ENCODE results near the gene PPIE. TPM values are rescaled to one million over a fixed set of nuclear protein-coding genes. Genes with fewer than 3 reads are reported as not detected.

The PPIE gene
- total RNA-seq: 10 to 100 TPM; 30.8 to 34.9 (median 34.1) TPM
- polyA plus RNA-seq: 37.6 TPM
- long read RNA-seq, donor 1, transcript PPIE-201 (10 exons, 1,277 nt): major isoform, 62 of 101 reads
- long read RNA-seq, donor 1, partial matches to known transcripts: 9 of 101 reads
- long read RNA-seq, donor 1, other reads (novel, unspliced or antisense): 21 of 101 reads
- long read RNA-seq, donor 2, transcript PPIE-201 (10 exons, 1,277 nt): major isoform, 36 of 57 reads
- long read RNA-seq, donor 2, partial matches to known transcripts: 5 of 57 reads
- long read RNA-seq, donor 2, other reads (novel, unspliced or antisense): 12 of 57 reads
- long read RNA-seq, donor 3, transcript PPIE-210 (10 exons, 1,213 nt): minor isoform, 5 of 219 reads
- long read RNA-seq, donor 3, transcript PPIE-203 (11 exons, 1,198 nt): minor isoform, 7 of 219 reads
- long read RNA-seq, donor 3, transcript PPIE-201 (10 exons, 1,277 nt): major isoform, 134 of 219 reads
- long read RNA-seq, donor 3, transcript PPIE-202 (10 exons, 1,079 nt): minor isoform, 12 of 219 reads
- long read RNA-seq, donor 3, partial matches to known transcripts: 4 of 219 reads
- long read RNA-seq, donor 3, other reads (novel, unspliced or antisense): 56 of 219 reads
- long read RNA-seq, donor 4, transcript PPIE-201 (10 exons, 1,277 nt): major isoform, 24 of 36 reads
- long read RNA-seq, donor 4, partial matches to known transcripts: 4 of 36 reads
- long read RNA-seq, donor 4, other reads (novel, unspliced or antisense): 6 of 36 reads

DNA sequence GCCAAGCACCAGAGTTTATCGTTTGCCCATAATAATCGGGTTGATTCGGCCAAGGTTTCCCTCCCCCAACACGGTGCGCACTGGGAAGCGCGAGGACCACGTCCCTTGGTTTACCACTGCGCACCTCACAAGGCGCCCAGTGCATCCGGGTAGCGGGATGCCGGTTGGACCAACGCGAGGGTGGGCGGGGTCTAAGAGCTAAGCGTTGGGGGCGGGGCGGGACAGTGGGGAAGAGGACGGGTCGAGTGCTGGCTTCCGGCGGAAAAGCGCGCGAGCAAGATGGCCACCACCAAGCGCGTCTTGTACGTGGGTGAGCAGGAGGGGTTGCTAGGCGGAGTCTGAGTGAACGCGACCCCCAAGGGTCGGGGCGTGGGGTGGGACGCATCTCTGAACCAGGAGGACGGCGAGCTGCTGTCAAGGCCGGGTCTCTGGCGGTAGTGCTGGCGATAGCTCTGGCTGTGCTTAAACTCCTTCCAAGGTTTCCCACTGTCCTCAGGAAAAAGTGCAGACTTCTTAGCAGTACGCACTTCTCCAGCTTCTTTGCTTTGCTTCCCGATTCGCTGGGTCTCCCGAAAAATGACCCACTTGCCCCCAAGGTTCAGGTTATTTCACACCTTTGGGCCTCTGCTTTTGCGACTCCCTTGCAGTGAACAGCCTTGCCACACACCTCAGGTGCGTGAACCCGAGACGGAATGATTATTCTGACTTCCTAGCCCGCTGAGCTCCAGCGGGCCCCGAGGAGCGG lies at the start of gene PPIE:
TSS of gene PPIE (plus strand) at position 261 of the 745 bp plus-strand sequence. CDS start at position 280, 19 bp downstream.
- Histone ChIP-seq H3K27ac (ENCODE audit: low read length) (peak within 1 kb of the TSS; percentile 17), H3K4me3 (ENCODE audit: low read length) (peak within 1 kb of the TSS; percentile 64), H3K27me3 (ENCODE audit: control insufficient read depth, insufficient read depth) (no peaks in the 10 kb centered on the region), H3K4me1 (ENCODE audit: control insufficient read depth, insufficient read depth, low read length) (peaks cover 2% of the 10 kb centered on the region), H3K9me3 (ENCODE audit: control insufficient read depth, low read length) (no peaks in the 10 kb centered on the region)
- ATAC-seq (peak; percentile 98), DNase-seq (peak; percentile 97 to 99 (median 98))
- intact Hi-C loops (cut with DNase I): no loop called here
- under 1% methylated on average over 52 of the region's 52 CpGs for WGBS

DNA sequence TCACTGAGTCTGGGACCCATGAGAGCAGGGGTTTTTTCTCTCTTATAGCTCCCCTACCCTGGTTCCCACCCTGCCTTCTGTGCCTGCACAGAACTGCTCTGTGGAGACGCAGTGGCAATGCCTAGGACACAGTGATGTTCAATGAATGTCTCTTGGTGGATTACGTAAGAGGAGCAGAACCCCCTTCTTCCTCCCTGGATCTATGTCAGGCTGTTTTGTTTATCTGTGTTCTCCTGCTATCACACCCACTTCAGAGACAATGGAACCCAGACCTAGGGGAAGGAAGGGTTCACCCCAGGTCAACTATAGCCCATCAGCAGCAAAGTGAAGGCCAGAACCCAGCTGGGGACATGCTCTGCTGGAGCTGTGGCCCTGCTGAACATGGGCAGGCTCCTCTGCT lies 49.5 kb upstream of the PPIE start:
- intact Hi-C loops (cut with DNase I): no loop called here
- H3K27me3 ChIP-seq (ENCODE audit: control insufficient read depth, insufficient read depth): no peaks in the 10 kb centered on the region
- DNase-seq: no peak

DNA sequence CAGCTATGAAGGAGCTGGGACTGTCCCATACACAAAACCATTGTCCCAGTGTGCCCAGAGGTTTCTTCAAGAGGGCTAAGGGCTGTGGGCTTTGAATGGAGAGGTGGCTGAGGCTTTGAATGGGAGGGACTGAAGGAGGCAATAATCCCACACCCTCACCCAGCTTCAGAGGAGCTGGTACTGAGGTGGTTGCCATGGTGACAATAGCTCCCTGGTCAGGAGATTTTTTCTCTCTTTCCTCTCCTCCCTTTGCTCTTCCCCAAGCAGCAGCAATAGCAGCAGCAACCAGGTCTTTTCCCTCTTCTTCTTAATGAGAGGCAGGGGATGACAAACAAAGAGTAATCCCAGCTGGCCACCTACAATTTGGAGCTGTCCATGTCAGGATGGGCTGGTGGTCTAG lies 49.0 kb upstream of the PPIE start:
- Histone ChIP-seq H3K27ac (ENCODE audit: low read length) (no peak overlapping the region), H3K4me3 (ENCODE audit: low read length) (no peak overlapping the region), H3K4me1 (ENCODE audit: control insufficient read depth, insufficient read depth, low read length) (peaks cover 2% of the 10 kb centered on the region), H3K9me3 (ENCODE audit: control insufficient read depth, low read length) (no peaks in the 10 kb centered on the region), H3K27me3 (ENCODE audit: control insufficient read depth, insufficient read depth) (no peaks in the 10 kb centered on the region)
- no peak for ATAC-seq
- intact Hi-C loops (cut with DNase I): no loop called here
- DNase-seq: no peak

More for the DNA sequence above, 49.5 kb upstream of the PPIE start:
- Histone ChIP-seq H3K4me1 (ENCODE audit: control insufficient read depth, insufficient read depth, low read length) (peaks cover 2% of the 10 kb centered on the region), H3K27ac (ENCODE audit: low read length) (no peak overlapping the region), H3K4me3 (ENCODE audit: low read length) (no peak overlapping the region), H3K9me3 (ENCODE audit: control insufficient read depth, low read length) (no peaks in the 10 kb centered on the region)
- ATAC-seq: no peak
- WGBS: 58% methylated on average over 2 of the region's 2 CpGs

DNA sequence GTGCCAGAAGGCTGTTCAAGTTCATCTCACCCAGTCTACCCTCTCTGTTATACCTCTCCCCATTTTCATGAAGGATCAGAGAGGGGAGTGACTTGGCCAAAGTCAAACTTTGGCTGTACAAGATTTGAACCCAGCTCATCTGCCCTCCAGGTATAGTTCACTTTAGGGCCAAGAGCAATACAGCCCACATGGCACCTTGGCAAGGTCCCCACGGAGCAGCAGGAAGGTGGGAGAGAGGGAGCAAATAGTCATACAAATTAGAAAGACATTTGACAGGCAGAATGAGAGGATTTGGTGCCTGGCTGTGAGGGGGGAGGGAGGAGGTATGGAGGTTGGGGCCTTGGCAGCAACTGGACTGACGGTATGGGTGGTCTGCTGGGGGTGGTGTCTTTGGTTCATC lies 48.5 kb upstream of the PPIE start:
- WGBS: 56% methylated on average over 2 of the region's 2 CpGs
- DNase-seq (no peak), ATAC-seq (no peak)
- Histone ChIP-seq H3K9me3 (ENCODE audit: control insufficient read depth, low read length) (no peaks in the 10 kb centered on the region), H3K4me3 (ENCODE audit: low read length) (no peak overlapping the region), H3K27me3 (ENCODE audit: control insufficient read depth, insufficient read depth) (no peaks in the 10 kb centered on the region), H3K4me1 (ENCODE audit: control insufficient read depth, insufficient read depth, low read length) (peaks cover 2% of the 10 kb centered on the region), H3K27ac (ENCODE audit: low read length) (no peak overlapping the region)
- intact Hi-C loops (cut with DNase I): no loop called here

DNA sequence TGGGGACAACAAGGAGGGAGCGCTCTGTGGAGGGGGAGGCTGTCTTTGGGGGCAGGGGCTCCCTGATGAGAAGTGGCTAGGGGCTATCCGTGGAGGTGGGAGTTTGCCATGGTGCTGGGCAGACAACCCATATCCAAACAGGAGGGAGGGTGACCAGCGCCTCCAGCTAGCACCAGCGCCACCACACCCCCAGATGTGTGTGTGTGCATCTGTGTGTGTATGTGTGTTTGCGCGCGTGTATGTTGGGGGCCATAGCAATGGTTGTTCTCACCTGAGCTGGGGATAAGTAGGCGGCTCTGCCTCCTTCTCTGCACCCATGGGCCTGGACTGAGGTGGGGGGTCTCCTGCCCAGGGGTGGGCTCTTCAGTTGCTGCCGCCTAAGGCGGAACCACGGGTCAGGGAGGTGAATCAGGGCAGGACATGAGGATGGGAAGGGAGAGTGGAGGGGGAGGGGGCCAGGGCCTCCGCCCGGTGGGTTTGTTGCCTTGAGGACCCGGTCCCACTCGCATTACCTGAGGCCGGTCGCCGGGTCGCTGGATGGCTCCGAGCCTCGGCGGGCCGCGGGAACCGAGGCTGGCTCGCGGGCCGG lies 47.8 kb upstream of the PPIE start:
- WGBS: 13% methylated on average over 28 of the region's 28 CpGs
- H3K4me1 ChIP-seq (ENCODE audit: control insufficient read depth, insufficient read depth, low read length): peaks cover 2% of the 10 kb centered on the region
- peak overlapping the region; percentile 21 for H3K4me3 ChIP-seq (ENCODE audit: low read length)
- no peak overlapping the region for H3K27ac ChIP-seq (ENCODE audit: low read length)
- no peak for DNase-seq
- H3K27me3 ChIP-seq (ENCODE audit: control insufficient read depth, insufficient read depth): no peaks in the 10 kb centered on the region
- no peak for ATAC-seq
- H3K9me3 ChIP-seq (ENCODE audit: control insufficient read depth, low read length): no peaks in the 10 kb centered on the region
- intact Hi-C loops (cut with DNase I): no loop called here

DNA sequence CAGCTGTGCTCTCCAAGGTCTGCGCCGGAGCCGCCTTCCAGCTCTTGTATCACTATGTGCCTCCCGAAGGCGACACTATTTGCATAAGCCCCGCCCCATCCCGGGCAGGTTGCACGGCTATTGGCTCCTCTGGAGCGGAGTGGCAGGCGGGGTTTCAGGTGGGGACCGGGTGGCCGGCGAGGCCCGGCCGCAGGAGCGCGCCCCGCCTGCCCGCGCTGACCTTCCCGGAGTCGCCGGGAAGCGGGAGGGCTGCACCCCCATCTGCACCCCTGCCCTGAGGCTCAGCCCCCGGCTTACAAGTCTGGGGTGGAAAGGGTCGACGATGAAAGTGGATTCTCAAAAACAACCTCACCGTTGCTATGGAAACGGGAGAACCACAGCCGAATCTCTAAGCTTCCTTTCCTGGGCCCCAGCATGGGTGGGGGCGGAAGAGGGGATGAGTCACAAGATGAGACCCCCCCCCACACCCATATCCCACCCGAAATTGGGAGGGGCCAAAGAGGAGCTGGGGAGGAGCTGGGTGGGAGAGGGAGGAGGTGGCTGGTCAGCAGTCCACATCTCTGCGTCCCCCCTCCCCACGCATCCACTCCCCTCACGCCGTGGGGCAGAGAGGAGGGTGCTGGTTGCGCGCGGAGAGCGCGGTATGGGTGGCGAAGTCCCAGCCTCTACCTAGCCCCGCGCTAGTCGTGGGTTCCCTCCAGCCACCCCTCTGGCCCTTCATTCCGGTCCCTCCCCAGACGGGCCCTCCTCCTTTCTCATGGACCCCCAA lies 47.1 kb upstream of the PPIE start, which contains the start of gene HPCAL4:
TSS of gene HPCAL4 (minus strand) at position 51 of the 769 bp plus-strand sequence. CDS start 6,830 bp downstream, outside the sequence.
- H3K27me3 ChIP-seq (ENCODE audit: control insufficient read depth, insufficient read depth): no peaks in the 10 kb centered on the region
- H3K4me1 ChIP-seq (ENCODE audit: control insufficient read depth, insufficient read depth, low read length): peaks cover 2% of the 10 kb centered on the region
- WGBS: 2% methylated on average over 47 of the region's 47 CpGs
- H3K4me3 ChIP-seq (ENCODE audit: low read length): peak within 1 kb of the TSS; percentile 21
- ATAC-seq (peak; percentile 96 to 97), DNase-seq (peak; percentile 92 to 97 (median 95))
- intact Hi-C loops (cut with DNase I): no loop called here
- H3K9me3 ChIP-seq (ENCODE audit: control insufficient read depth, low read length): no peaks in the 10 kb centered on the region
- no peak within 1 kb of the TSS for H3K27ac ChIP-seq (ENCODE audit: low read length)

DNA sequence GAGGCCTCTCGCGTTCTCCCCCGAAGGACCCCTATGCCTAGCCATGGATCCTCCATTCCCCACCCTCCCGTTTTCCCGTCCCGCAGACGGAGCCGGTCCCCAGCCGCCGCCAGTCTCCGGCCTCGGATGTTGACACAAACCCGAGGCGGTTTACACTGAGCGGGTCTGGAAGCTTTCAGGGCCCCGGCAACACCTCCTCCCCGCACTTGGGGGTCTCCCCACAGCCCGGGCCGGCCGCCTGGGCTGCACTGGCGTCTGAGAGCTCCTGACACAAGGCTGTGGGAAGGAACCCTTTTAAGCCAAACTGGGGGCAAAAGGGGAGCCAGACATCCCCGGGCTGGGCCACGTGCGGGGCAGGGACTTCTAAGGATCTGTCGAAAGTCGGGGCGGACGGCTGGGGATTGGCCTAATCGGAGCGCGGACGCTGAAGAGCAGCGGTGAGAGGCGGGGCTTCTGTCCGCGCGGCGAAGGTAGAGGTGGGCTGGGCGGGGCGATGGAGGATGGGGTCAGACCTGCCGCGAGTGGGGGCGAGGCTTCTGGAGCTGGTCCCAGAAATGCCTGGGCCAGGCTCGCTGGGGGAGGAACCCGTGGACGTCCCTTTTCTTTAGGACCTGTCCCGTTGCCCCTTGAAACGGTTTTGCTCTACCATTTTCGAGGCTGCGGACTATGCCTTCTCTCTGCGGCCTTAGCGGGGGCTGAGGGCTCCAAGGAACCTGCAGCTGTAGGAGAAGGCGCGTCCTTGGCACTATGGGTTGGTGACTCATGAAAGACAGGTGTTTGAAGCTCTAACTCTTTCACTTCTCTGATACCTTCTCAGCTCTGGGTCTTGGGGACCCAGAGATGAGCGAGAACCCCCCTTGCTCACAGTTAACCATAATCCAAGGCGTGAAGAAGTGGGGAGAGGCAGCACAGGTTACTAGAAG lies 46.3 kb upstream of the PPIE start:
- no peak overlapping the region for H3K27ac ChIP-seq (ENCODE audit: low read length)
- H3K4me1 ChIP-seq (ENCODE audit: control insufficient read depth, insufficient read depth, low read length): peaks cover 2% of the 10 kb centered on the region
- H3K4me3 ChIP-seq (ENCODE audit: low read length): peak overlapping the region; percentile 21
- WGBS: 11% methylated on average over 56 of the region's 56 CpGs
- no peaks in the 10 kb centered on the region for H3K27me3 ChIP-seq (ENCODE audit: control insufficient read depth, insufficient read depth)
- H3K9me3 ChIP-seq (ENCODE audit: control insufficient read depth, low read length): no peaks in the 10 kb centered on the region
- ATAC-seq: peak in 1 of 2 donors; percentile 14
- intact Hi-C loops (cut with DNase I): no loop called here
- peak; percentile 20 to 73 (median 65) for DNase-seq

DNA sequence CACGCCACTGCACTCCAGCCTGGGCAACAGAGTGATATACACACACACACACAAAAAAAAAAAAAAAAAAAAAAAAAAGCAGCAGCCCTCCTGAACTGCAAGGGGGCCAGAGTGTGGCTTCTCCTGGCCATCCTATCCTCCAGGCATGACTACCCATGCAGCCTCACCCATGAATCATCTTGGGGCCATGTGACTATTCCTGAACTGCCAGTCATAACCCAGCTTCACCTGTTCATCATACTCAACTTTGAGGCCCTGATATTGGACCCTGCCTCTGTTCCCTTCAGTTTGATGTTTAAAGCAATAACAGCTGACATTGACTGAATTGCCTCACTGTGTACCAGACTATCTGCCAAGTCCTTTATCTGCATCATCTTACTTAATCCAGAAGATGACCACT lies 44.7 kb upstream of the PPIE start:
- ATAC-seq (no peak), DNase-seq (no peak)
- H3K4me3 ChIP-seq (ENCODE audit: low read length): no peak overlapping the region
- intact Hi-C loops (cut with DNase I): no loop called here
- H3K27me3 ChIP-seq (ENCODE audit: control insufficient read depth, insufficient read depth): no peaks in the 10 kb centered on the region
- WGBS: 83% methylated on average over 1 of the region's 1 CpG
- H3K9me3 ChIP-seq (ENCODE audit: control insufficient read depth, low read length): no peaks in the 10 kb centered on the region
- no peak overlapping the region for H3K27ac ChIP-seq (ENCODE audit: low read length)
- H3K4me1 ChIP-seq (ENCODE audit: control insufficient read depth, insufficient read depth, low read length): peaks cover 2% of the 10 kb centered on the region

DNA sequence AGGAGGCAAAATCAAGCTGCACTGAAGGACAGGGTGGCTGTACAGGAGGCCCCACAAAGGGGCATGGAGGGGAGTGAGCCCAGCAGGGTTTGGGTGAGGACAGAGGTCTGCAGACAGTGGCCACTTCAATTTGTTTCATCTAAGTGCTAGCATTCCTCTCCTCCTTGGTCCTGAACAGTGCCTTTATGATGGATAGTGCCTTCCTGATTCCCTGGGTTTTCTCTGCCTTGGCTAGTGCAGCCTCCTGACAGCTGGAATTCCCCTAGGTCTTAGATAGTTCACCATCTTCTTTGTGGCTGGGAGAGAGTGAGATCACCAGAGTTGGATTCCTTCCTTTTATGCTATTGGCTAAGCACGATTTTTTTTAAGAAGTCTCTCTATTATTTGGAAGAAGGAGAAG lies 43.7 kb upstream of the PPIE start:
- intact Hi-C loops (cut with DNase I): no loop called here
- H3K27me3 ChIP-seq (ENCODE audit: control insufficient read depth, insufficient read depth): no peaks in the 10 kb centered on the region
- H3K27ac ChIP-seq (ENCODE audit: low read length): no peak overlapping the region
- peaks cover 2% of the 10 kb centered on the region for H3K4me1 ChIP-seq (ENCODE audit: control insufficient read depth, insufficient read depth, low read length)
- H3K9me3 ChIP-seq (ENCODE audit: control insufficient read depth, low read length): no peaks in the 10 kb centered on the region
- WGBS: 4% methylated on average over 1 of the region's 1 CpG
- ATAC-seq (no peak), DNase-seq (no peak)
- H3K4me3 ChIP-seq (ENCODE audit: low read length): no peak overlapping the region
